Peyer's patch (tissue), 4 donors: ENCODE measurements around the gene SYNPR. TPM values are rescaled to one million over a fixed set of nuclear protein-coding genes. Genes with fewer than 3 reads are reported as not detected.

ENCODE experiments used
- DNase-seq, 3 donors: peaks; one replicate each; pipeline ENCODE4 v3.0.0-alpha.2; 2017 to 2019
- H3K27ac ChIP-seq, 4 donors: fragments of 200-600 bp; sonication (generic); one replicate each; pipeline ENCODE4 v1.5.1; 2016 to 2019
- H3K27me3 ChIP-seq, 2 donors: fragments of 200-600 bp; sonication (generic); one replicate each; pipeline ENCODE4 v1.5.1; 2019
- H3K36me3 ChIP-seq, 3 donors: fragments of 200-600 bp; sonication (generic); one replicate each; pipeline ENCODE4 v1.5.1; 2016 to 2019
- H3K4me1 ChIP-seq, 4 donors: fragments of 200-600 bp; sonication (generic); one replicate each; pipeline ENCODE4 v1.5.1; 2016 to 2019
- H3K4me3 ChIP-seq, 4 donors: fragments of 200-600 bp; sonication (generic); 1 replicate in 3 of 4; 2 replicates in 1 of 4; pipeline ENCODE4 v1.5.1; 2016 to 2019; ENCODE audit warnings: mild to moderate bottlenecking in 1 of 4
- H3K9me3 ChIP-seq, 4 donors: fragments of 200-600 bp; sonication (generic); one replicate each; pipeline ENCODE4 v1.5.1; 2016 to 2019; ENCODE audit warnings: mild to moderate bottlenecking in 1 of 4
- CTCF ChIP-seq, 6 experiments: fragments of 450-650 bp in 4 of 6; fragments of 200-600 bp in 2 of 6; sonication (generic) in 1 of 6; IDR thresholded peaks; one replicate each; pipeline ENCODE4 v1.5.1; 2017 to 2019; ENCODE audit warnings: antibody characterized with exemption in 6 of 6, mild to moderate bottlenecking in 3 of 6, moderate library complexity in 1 of 6
- POLR2A ChIP-seq, 2 donors: fragments of 450-650 bp; IDR thresholded peaks; one replicate each; pipeline ENCODE4 v1.5.1; 2017; ENCODE audit warnings: antibody characterized with exemption in 2 of 2, mild to moderate bottlenecking in 2 of 2, moderate library complexity in 2 of 2
- total RNA-seq, 4 donors: library from RNA; depleted of rRNA; stranded (reverse); fragments of >200 nt; gene quantifications; one replicate each; pipeline ENCODE4 v1.1.0, GENCODE V29; 2016

The SYNPR gene
- total RNA-seq, 4 donors from 2014 or later = not detected

GRCh38 chr3:63308072-63308471, 30.0 kb downstream of the SYNPR start:
- no peak for DNase-seq
- no peak overlapping the region for H3K4me3 ChIP-seq
- H3K27me3 ChIP-seq = no peaks in the 10 kb centered on the region
- TF ChIP-seq CTCF (IDR thresholded peaks at IDR 0.05) = no peak
- TF ChIP-seq POLR2A (IDR thresholded peaks at IDR 0.05) = no peak
- H3K4me1 ChIP-seq = no peaks in the 10 kb centered on the region
- no peaks in the 10 kb centered on the region for H3K36me3 ChIP-seq
- H3K9me3 ChIP-seq = no peaks in the 10 kb centered on the region
- no peak overlapping the region for H3K27ac ChIP-seq

GRCh38 chr3:63309768-63310167, 31.7 kb downstream of the SYNPR start:
- Histone ChIP-seq H3K27ac (no peak overlapping the region), H3K36me3 (no peaks in the 10 kb centered on the region), H3K4me1 (no peaks in the 10 kb centered on the region), H3K4me3 (no peak overlapping the region), H3K9me3 (no peaks in the 10 kb centered on the region), H3K27me3 (no peaks in the 10 kb centered on the region)
- TF ChIP-seq CTCF (IDR thresholded peaks at IDR 0.05) (no peak), POLR2A (IDR thresholded peaks at IDR 0.05) (no peak)
- DNase-seq = no peak

- H3K27me3 ChIP-seq = no peaks in the 10 kb centered on the region
- DNase-seq = no peak
- no peaks in the 10 kb centered on the region for H3K4me1 ChIP-seq
- no peak for TF ChIP-seq POLR2A (IDR thresholded peaks at IDR 0.05)
- no peak for TF ChIP-seq CTCF (IDR thresholded peaks at IDR 0.05)
- H3K9me3 ChIP-seq = no peaks in the 10 kb centered on the region
- no peak overlapping the region for H3K27ac ChIP-seq
- no peak overlapping the region for H3K4me3 ChIP-seq
- H3K36me3 ChIP-seq = no peaks in the 10 kb centered on the region
These were observed 45.7 kb downstream of the SYNPR start for GRCh38 chr3:63323766-63324165.

GRCh38 chr3:63324621-63325020, 46.5 kb downstream of the SYNPR start:
- Histone ChIP-seq H3K4me1 (no peaks in the 10 kb centered on the region), H3K4me3 (no peak overlapping the region), H3K36me3 (no peaks in the 10 kb centered on the region), H3K27me3 (no peaks in the 10 kb centered on the region), H3K9me3 (no peaks in the 10 kb centered on the region), H3K27ac (no peak overlapping the region)
- no peak for DNase-seq
- no peak for TF ChIP-seq CTCF (IDR thresholded peaks at IDR 0.05)
- no peak for TF ChIP-seq POLR2A (IDR thresholded peaks at IDR 0.05)

GRCh38 chr3:63325386-63325785, 47.3 kb downstream of the SYNPR start:
- Histone ChIP-seq H3K36me3 (no peaks in the 10 kb centered on the region), H3K4me1 (no peaks in the 10 kb centered on the region), H3K27me3 (no peaks in the 10 kb centered on the region), H3K27ac (no peak overlapping the region), H3K9me3 (no peaks in the 10 kb centered on the region), H3K4me3 (no peak overlapping the region)
- TF ChIP-seq CTCF (IDR thresholded peaks at IDR 0.05) = no peak
- no peak for TF ChIP-seq POLR2A (IDR thresholded peaks at IDR 0.05)
- no peak for DNase-seq

- no peak overlapping the region for H3K27ac ChIP-seq
- no peaks in the 10 kb centered on the region for H3K36me3 ChIP-seq
- no peaks in the 10 kb centered on the region for H3K9me3 ChIP-seq
- no peak for DNase-seq
- no peak overlapping the region for H3K4me3 ChIP-seq
- TF ChIP-seq CTCF (IDR thresholded peaks at IDR 0.05) = no peak
- no peak for TF ChIP-seq POLR2A (IDR thresholded peaks at IDR 0.05)
- no peaks in the 10 kb centered on the region for H3K4me1 ChIP-seq
- H3K27me3 ChIP-seq = no peaks in the 10 kb centered on the region
These were observed 50.3 kb downstream of the SYNPR start for GRCh38 chr3:63328365-63328764.
